Measurements from ENCODE around the gene BANP.
"Not testable (repeated sequence)": the region's sequence is repeated elsewhere in the genome, so short reads cannot be mapped to it uniquely, and the experiment has no call there.

BANP gene

GRCh38 chr16:88103581-88104188 is 152.5 kb downstream of the BANP start:
- no peak for DNase-seq (ENCODE audit: low spot score)
- TF ChIP-seq CTCF (IDR thresholded peaks at IDR 0.05; ENCODE audit: borderline replicate concordance, control extremely low read depth, extremely low read depth, insufficient read depth, missing control alignments): no peak
- in situ Hi-C loops (cut with MboI; ENCODE audit: low sequenced_read_pairs, unreplicated experiment): no loop called here

GRCh38 chr16:88104363-88104762 is 153.1 kb downstream of the BANP start:
- in situ Hi-C loops (cut with MboI; ENCODE audit: low sequenced_read_pairs, unreplicated experiment); DNase-seq (ENCODE audit: low spot score): not testable (repeated sequence)

GRCh38 chr16:88105574-88106140 is 154.4 kb downstream of the BANP start:
- DNase-seq (ENCODE audit: low spot score); in situ Hi-C loops (cut with MboI; ENCODE audit: low sequenced_read_pairs, unreplicated experiment): not testable (repeated sequence)

- in situ Hi-C loops (cut with MboI; ENCODE audit: low sequenced_read_pairs, unreplicated experiment); DNase-seq (ENCODE audit: low spot score): not testable (repeated sequence)
Measured at GRCh38 chr16:88106566-88106965, 155.3 kb downstream of the BANP start.

- no peak for TF ChIP-seq CTCF (IDR thresholded peaks at IDR 0.05; ENCODE audit: borderline replicate concordance, control extremely low read depth, extremely low read depth, insufficient read depth, missing control alignments)
- in situ Hi-C loops (cut with MboI; ENCODE audit: low sequenced_read_pairs, unreplicated experiment): no loop called here
- DNase-seq (ENCODE audit: low spot score): no peak
Measured at GRCh38 chr16:88108762-88109161, 157.5 kb downstream of the BANP start.

- DNase-seq (ENCODE audit: low spot score); in situ Hi-C loops (cut with MboI; ENCODE audit: low sequenced_read_pairs, unreplicated experiment): not testable (repeated sequence)
Measured at GRCh38 chr16:88109726-88110621, 158.7 kb downstream of the BANP start.

- DNase-seq (ENCODE audit: low spot score); in situ Hi-C loops (cut with MboI; ENCODE audit: low sequenced_read_pairs, unreplicated experiment): not testable (repeated sequence)
Measured at GRCh38 chr16:88110875-88111494, 159.8 kb downstream of the BANP start.

GRCh38 chr16:88111976-88112375 is 160.7 kb downstream of the BANP start:
- in situ Hi-C loops (cut with MboI; ENCODE audit: low sequenced_read_pairs, unreplicated experiment); DNase-seq (ENCODE audit: low spot score): not testable (repeated sequence)

GRCh38 chr16:88113545-88114045 is 162.4 kb downstream of the BANP start:
- no peak for TF ChIP-seq CTCF (IDR thresholded peaks at IDR 0.05; ENCODE audit: borderline replicate concordance, control extremely low read depth, extremely low read depth, insufficient read depth, missing control alignments)
- DNase-seq (ENCODE audit: low spot score): no peak
- in situ Hi-C loops (cut with MboI; ENCODE audit: low sequenced_read_pairs, unreplicated experiment): no loop called here

GRCh38 chr16:88114541-88115228 is 163.5 kb downstream of the BANP start:
- in situ Hi-C loops (cut with MboI; ENCODE audit: low sequenced_read_pairs, unreplicated experiment); DNase-seq (ENCODE audit: low spot score): not testable (repeated sequence)
